GM19463 (cell line): ENCODE measurements around the gene LARP6.

Source experiments
- ATAC-seq: cut with Tn5 transposase; IDR thresholded peaks from one replicate; pipeline ENCODE4 v1.9.1; 2021; ENCODE audit warnings: mild to moderate bottlenecking, moderate library complexity; ENCODE audit not compliant: unreplicated experiment

The LARP6 gene

DNA sequence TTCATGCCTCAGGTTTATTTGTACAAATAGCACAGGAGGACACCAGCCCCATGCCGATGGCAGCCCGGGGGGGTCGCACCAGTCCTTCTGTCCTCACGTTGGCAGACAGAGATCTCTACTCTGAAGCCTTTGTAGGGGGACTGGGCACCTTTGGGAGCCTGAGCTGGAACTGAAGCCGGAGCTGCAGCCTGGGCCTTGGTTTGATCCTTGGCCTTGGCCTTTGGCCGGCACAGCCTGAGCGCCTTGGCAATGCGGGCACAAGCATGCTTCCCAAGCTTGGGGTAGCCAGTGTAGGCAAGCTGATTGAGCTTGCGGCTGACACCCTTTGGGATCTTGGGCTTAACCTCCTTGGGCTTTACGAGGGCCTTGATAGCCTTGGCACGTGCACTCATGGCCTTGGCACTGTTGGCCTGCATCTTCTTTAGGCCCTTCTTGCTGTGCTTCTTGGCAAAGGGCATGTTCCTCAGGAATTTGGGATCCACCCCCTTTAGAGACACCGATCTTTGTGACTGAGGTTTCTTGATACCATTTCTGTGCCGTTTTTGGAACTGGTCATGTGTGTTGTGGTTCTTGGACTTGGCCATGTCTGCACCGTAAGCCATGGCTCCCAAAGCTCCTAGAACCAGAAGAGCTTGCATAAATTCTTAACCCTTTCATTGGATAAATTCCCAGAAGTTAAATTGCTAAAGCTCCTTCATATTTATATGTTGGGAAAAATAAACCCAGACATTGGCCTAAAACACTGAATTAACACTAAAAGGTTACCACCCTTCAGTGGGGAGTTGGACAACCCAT is 57.2 kb downstream of the LARP6 start:
- ATAC-seq, result no peak

GRCh38 chr15:70795311-70795665 is 58.7 kb downstream of the LARP6 start:
- no peak for ATAC-seq

GRCh38 chr15:70794596-70795310 is 59.2 kb downstream of the LARP6 start:
- ATAC-seq, result no peak

DNA sequence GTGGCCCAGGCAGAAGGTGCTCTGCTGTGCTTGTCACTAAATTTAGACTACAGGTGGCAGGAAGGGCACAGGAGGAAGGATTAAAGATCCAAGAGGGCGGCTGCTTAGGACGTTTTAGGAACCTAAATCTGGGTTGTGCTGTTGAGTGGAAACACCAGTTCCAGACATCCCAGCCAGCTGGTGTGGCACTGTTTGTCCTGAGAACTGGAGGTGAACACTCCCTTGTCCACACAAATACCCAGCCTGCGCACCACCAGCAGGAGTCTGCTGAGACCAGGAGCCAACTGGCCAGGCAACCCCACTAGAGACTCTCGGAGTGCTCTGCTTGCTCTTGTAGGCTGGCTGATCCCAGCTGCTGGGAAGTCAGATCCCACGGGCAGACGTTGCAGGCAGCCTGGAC is 60.3 kb downstream of the LARP6 start:
- ATAC-seq, result no peak

DNA sequence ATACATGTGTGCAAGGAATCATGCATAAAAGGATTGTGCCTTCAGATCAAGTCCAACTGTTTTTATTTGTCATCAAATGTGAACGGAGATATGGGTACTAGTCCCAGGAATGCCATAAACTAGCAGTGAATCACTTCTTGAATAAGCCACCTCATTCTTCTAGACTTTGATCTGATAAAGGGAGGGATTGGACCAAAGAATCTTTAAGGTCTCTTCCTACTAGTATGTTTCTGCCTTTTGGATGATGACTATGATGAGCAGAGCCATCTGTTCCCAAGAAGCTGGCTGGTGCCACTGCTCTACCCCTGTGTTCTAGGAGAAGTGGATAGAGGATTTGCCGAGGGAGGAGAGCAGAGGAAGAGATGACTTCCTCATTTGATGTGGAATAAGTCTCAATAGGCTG is 61.8 kb downstream of the LARP6 start:
- ATAC-seq, result no peak

DNA sequence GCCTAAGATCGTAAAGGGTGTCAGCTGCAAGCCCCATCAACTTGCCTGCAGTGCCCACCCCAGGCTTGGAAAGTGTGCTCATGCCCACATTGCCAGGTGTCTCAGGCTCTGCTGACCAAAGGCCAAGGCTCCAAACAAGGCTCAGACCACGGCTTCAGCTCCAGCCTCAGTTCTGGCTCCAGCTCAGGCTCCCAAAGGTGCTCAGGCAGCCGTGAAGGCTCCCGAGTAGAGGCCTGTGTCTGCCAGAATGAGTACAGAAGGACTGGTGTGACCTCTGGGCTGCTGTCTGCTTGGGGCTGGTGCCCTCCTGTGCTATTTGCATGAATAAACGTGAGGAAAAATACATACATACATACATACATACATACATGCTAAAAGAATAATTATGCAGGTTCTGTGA is 62.7 kb downstream of the LARP6 start:
- ATAC-seq, result no peak

DNA sequence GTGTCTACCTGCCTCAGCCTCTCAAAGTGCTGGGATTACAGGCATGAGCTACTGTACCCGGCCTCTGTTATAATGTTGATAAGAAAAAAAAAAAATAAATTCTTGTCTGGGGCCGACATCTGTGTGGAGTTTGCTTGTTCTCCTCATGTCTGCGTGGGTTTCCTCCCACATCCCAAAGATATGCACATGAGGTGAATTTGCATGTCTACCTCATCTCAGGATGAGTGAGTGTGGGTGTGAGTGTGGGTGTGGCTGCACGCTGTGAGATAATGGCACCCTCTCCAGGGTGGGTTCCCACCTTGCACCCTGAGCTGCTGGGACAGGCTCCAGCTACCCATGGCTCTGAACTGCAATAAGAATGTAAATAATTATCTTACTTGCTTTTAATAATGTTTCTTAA is 64.7 kb downstream of the LARP6 start:
- ATAC-seq, result no peak

- ATAC-seq, result no peak
Observed at GRCh38 chr15:70788114-70789049, 65.6 kb downstream of the LARP6 start.

- ATAC-seq, result no peak
Observed at GRCh38 chr15:70786996-70787395, 67.0 kb downstream of the LARP6 start.

- no peak for ATAC-seq
Observed at GRCh38 chr15:70783610-70784022, 70.3 kb downstream of the LARP6 start.

DNA sequence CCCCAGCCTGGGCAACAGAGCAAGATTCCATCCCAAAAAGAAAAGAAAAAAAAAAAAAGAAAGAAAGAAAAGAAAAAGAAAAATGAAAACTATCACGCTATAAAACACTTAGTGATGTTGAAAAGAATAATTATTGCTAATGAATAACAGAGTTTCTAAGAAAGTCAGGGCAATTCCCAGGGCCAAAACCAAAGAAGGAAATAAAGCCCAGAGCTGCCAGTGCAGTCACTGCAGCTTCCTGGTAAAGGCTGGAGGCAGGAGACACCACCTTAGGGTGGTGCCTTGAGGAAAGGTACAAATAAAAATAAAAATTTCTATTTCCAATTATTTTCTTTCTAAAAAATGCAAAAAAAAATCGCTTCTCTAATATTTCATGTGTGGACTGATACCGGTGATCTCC is 70.9 kb downstream of the LARP6 start:
- ATAC-seq, result no peak

GRCh38 chr15:70781236-70781635 is 72.7 kb downstream of the LARP6 start:
- ATAC-seq, result no peak
